Measurements from ENCODE around the gene TC2N. TPM values are rescaled to one million over a fixed set of nuclear protein-coding genes. Genes with fewer than 3 reads are reported as not detected.

Gene TC2N
- total RNA-seq, 1 donor from 2014 or later, result 50.3 TPM

DNA sequence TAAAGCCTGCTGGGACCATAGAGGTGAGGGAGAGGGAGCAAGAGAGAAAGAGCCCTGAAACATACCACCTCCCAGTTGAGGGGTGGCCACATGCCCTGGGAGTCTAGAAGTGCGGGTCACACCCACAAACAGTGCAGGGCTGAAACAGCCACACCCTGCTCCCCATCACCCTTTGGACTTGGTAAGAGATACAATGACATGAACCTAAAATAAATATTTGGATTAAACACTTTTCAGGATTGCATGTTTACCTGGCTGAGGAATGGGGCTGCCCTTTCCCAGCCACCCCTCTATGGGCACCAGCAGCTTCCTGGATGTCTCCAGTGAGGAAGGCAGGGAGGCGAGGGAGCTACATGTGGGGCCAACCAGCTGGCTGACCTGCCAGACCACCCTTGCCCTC lies 39.0 kb upstream of the TC2N start:
- peaks cover 12% of the 10 kb centered on the region for H3K4me1 ChIP-seq
- H3K4me3 ChIP-seq, result no peak overlapping the region
- H3K36me3 ChIP-seq, result no peaks in the 10 kb centered on the region
- no peak overlapping the region for H3K27ac ChIP-seq
- no peaks in the 10 kb centered on the region for H3K9me3 ChIP-seq
- H3K27me3 ChIP-seq, result no peaks in the 10 kb centered on the region
- intact Hi-C loops (cut with DNase I), result no loop called here
- TF ChIP-seq, protein P1, sequence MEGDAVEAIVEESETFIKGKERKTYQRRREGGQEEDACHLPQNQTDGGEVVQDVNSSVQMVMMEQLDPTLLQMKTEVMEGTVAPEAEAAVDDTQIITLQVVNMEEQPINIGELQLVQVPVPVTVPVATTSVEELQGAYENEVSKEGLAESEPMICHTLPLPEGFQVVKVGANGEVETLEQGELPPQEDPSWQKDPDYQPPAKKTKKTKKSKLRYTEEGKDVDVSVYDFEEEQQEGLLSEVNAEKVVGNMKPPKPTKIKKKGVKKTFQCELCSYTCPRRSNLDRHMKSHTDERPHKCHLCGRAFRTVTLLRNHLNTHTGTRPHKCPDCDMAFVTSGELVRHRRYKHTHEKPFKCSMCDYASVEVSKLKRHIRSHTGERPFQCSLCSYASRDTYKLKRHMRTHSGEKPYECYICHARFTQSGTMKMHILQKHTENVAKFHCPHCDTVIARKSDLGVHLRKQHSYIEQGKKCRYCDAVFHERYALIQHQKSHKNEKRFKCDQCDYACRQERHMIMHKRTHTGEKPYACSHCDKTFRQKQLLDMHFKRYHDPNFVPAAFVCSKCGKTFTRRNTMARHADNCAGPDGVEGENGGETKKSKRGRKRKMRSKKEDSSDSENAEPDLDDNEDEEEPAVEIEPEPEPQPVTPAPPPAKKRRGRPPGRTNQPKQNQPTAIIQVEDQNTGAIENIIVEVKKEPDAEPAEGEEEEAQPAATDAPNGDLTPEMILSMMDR (IDR thresholded peaks at IDR 0.05), result no peak
- no peak for TF ChIP-seq POLR2A (IDR thresholded peaks at IDR 0.05)
- TF ChIP-seq POLR2AphosphoS5 (IDR thresholded peaks at IDR 0.05; ENCODE audit: insufficient read depth in 1 of 2, low read depth in 1 of 2), result no peak
- DNase-seq (ENCODE audit: extremely low spot score in 2 of 2), result no peak

DNA sequence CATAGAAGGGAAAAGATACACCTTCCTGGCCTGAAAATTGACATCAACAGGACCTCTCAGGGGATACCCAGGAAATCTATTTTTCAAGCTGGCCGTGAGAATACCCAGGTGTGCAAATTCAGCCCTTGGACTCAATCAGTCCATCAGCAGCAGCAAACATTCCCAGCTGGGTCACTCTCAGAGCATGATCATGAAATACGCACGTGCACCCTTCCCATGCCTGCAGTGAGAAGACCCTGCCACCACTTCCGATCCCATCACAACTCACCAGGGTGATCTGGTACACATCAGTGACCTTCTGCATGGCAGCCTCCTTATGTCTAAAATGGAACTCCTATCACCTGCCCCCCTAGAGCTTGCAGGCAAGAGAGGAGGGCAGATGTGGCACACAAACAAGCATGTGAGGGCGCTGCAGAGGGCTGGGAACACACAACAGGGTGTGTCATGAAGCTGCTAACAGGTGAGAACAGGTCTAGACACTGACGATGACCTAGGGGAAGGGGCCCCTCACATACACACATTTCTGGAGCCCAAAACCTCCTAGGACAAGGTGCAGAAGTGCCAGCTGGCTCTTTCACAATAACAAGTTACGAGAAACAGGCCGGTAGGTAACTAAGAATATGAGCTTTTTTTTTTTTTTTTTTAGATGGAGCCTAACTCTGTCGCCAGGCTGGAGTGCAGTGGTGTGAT lies 37.8 kb upstream of the TC2N start:
- TF ChIP-seq POLR2AphosphoS5 (IDR thresholded peaks at IDR 0.05; ENCODE audit: insufficient read depth in 1 of 2, low read depth in 1 of 2) (no peak), POLR2A (IDR thresholded peaks at IDR 0.05) (no peak)
- TF ChIP-seq, protein P1 (IDR thresholded peaks at IDR 0.05), result no peak
- intact Hi-C loops (cut with DNase I), result no loop called here
- Histone ChIP-seq H3K4me1 (peaks cover 25% of the 10 kb centered on the region), H3K36me3 (no peaks in the 10 kb centered on the region), H3K27ac (no peak overlapping the region), H3K9me3 (no peaks in the 10 kb centered on the region), H3K27me3 (no peaks in the 10 kb centered on the region), H3K4me3 (no peak overlapping the region)
- no peak for DNase-seq (ENCODE audit: extremely low spot score in 2 of 2)

DNA sequence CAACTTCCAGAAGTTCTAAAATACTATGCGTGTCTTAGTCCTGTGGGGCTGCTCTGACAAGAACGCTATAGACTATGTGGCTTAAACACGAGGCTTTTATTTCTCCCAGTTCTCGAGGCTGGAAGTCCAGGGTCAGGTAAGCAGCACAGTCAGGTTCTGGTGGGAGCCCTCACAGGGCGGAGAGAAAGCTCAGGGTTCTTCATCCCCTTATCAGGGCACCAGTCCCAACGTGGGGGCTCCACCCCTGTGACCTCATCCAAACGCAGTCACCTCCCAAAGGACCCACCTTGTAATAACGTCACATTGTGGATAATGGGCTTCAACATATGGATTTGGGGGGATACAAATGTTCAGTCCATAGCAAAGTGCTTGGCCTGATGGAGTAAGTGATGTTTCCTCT lies 37.1 kb upstream of the TC2N start:
- Histone ChIP-seq H3K27me3 (no peaks in the 10 kb centered on the region), H3K36me3 (no peaks in the 10 kb centered on the region), H3K27ac (no peak overlapping the region), H3K9me3 (no peaks in the 10 kb centered on the region), H3K4me3 (no peak overlapping the region), H3K4me1 (peaks cover 31% of the 10 kb centered on the region)
- DNase-seq (ENCODE audit: extremely low spot score in 2 of 2), result no peak
- no peak for TF ChIP-seq POLR2A (IDR thresholded peaks at IDR 0.05)
- no peak for TF ChIP-seq POLR2AphosphoS5 (IDR thresholded peaks at IDR 0.05; ENCODE audit: insufficient read depth in 1 of 2, low read depth in 1 of 2)
- TF ChIP-seq, protein P1 (IDR thresholded peaks at IDR 0.05), result no peak
- intact Hi-C loops (cut with DNase I), result no loop called here

DNA sequence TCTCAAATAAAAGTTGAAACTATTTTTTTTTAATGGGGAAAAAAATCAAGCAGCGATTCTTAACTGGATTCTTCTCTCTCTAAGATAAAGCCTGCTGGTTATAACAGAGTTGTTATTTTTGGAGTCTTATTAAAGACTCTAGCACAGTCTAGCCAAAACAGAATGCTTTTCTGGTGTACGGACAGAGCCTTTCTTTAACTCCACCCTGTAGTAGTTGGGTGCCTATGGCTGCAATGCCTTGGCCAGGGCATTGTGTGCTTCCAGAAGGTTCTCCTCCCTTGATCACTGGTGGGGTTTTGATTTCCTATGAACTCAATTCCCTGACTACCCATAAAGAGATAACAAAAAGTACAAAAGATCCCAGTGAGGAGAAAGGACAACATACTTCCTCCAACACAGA lies 35.7 kb upstream of the TC2N start:
- no peak overlapping the region for H3K4me3 ChIP-seq
- intact Hi-C loops (cut with DNase I), result no loop called here
- H3K36me3 ChIP-seq, result no peaks in the 10 kb centered on the region
- peaks cover 38% of the 10 kb centered on the region for H3K4me1 ChIP-seq
- no peak for DNase-seq (ENCODE audit: extremely low spot score in 2 of 2)
- H3K9me3 ChIP-seq, result no peaks in the 10 kb centered on the region
- no peak for TF ChIP-seq POLR2AphosphoS5 (IDR thresholded peaks at IDR 0.05; ENCODE audit: insufficient read depth in 1 of 2, low read depth in 1 of 2)
- TF ChIP-seq, protein P1 (IDR thresholded peaks at IDR 0.05), result no peak
- no peak for TF ChIP-seq POLR2A (IDR thresholded peaks at IDR 0.05)
- peak overlapping the region; percentile 48 for H3K27ac ChIP-seq
- no peaks in the 10 kb centered on the region for H3K27me3 ChIP-seq

DNA sequence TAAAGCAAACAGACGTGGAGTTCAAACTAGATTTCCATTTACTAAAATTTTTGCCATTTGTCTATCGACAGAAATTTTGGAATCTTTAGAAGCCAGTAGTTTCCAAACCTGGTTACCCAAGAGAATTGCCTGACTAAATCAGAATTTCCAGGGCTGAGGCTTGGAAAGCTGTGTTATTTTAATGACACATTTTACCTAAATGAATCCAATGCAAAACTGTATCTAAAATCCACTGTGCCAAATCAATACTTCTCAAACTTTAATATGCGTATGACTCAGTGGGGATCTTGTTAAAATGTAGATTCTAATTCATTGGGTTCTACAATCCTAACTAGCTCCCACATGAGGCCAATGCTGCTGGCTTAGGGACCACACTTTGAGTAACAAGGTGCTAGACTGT lies 35.0 kb upstream of the TC2N start:
- no peak overlapping the region for H3K4me3 ChIP-seq
- intact Hi-C loops (cut with DNase I), result no loop called here
- TF ChIP-seq, protein P1 (IDR thresholded peaks at IDR 0.05), result no peak
- TF ChIP-seq POLR2AphosphoS5 (IDR thresholded peaks at IDR 0.05; ENCODE audit: insufficient read depth in 1 of 2, low read depth in 1 of 2) (no peak), POLR2A (IDR thresholded peaks at IDR 0.05) (no peak)
- DNase-seq (ENCODE audit: extremely low spot score in 2 of 2), result no peak
- no peaks in the 10 kb centered on the region for H3K27me3 ChIP-seq
- H3K27ac ChIP-seq, result peak overlapping the region; percentile 48
- no peaks in the 10 kb centered on the region for H3K36me3 ChIP-seq
- no peaks in the 10 kb centered on the region for H3K9me3 ChIP-seq
- H3K4me1 ChIP-seq, result peaks cover 44% of the 10 kb centered on the region
